B cell (primary cell): Measurements from ENCODE around the gene AZU1. TPM values are rescaled to one million over a fixed set of nuclear protein-coding genes. Genes with fewer than 3 reads are reported as not detected.

ENCODE experiments used
- ATAC-seq: fragments of 200-7000 bp; cut with Tn5 transposase; one replicate; pipeline ENCODE4 v1.10.0; 2021; ENCODE audit warnings: low read depth, mild to moderate bottlenecking, moderate number of reproducible peaks, moderate library complexity
- CTCF ChIA-PET: fragments of 350-600 bp; sonication (Branson Sonifier 250); formaldehyde crosslinking; loops from one replicate; lab custom pipeline; 2021; ENCODE audit warnings: antibody characterized with exemption, inconsistent platforms; lab: Charles Lee
- POLR2A ChIA-PET: fragments of 350-600 bp; sonication (Branson Sonifier 250); formaldehyde crosslinking; loops from one replicate; lab custom pipeline; 2021; ENCODE audit warnings: antibody characterized with exemption; lab: Charles Lee
- DNase-seq: peaks from one replicate; pipeline ENCODE4 v3.0.0; 2013
- H2AFZ ChIP-seq: 2 replicates; pipeline ENCODE4 v1.6.1; 2012; ENCODE audit warnings: mild to moderate bottlenecking, low read depth, low read length; ENCODE audit not compliant: insufficient read depth, poor library complexity, severe bottlenecking
- H3K27ac ChIP-seq, 2 donors: 1 replicate in 1 of 2; 2 replicates in 1 of 2; pipeline ENCODE4 v1.5.1; 2012 to 2013; ENCODE audit warnings: low read length in 2 of 2, mild to moderate bottlenecking in 2 of 2, moderate library complexity in 1 of 2
- H3K27me3 ChIP-seq, 4 experiments: fragments of 200-600 bp in 1 of 4; sonication (generic) in 1 of 4; replicated peaks in 1 of 4; 1 replicate in 2 of 4; 2 replicates in 2 of 4; pipeline versions ENCODE4 v1.6.1 to v1.7.0; 2013 to 2016; ENCODE audit warnings: low read length in 3 of 4, mild to moderate bottlenecking in 2 of 4, mixed read lengths in 1 of 4, moderate library complexity in 1 of 4; ENCODE audit not compliant: insufficient read depth in 4 of 4, control insufficient read depth in 3 of 4; ENCODE audit errors: control extremely low read depth in 1 of 4
- H3K36me3 ChIP-seq, 2 experiments: replicated peaks in 1 of 2; 1 replicate in 1 of 2; 2 replicates in 1 of 2; pipeline versions ENCODE4 v1.6.1 to v1.7.1; 2013; ENCODE audit warnings: low read length in 1 of 2; ENCODE audit not compliant: insufficient read depth in 2 of 2, control insufficient read depth in 1 of 2; ENCODE audit errors: control extremely low read depth in 1 of 2, extremely low read depth in 1 of 2
- H3K4me1 ChIP-seq, 2 donors: fragments of 200-600 bp in 1 of 2; sonication (generic) in 1 of 2; 1 replicate in 1 of 2; 2 replicates in 1 of 2; pipeline versions ENCODE4 v1.5.1 to v1.6.1; 2013 to 2017; ENCODE audit warnings: low read length in 2 of 2; ENCODE audit not compliant: control insufficient read depth in 2 of 2, insufficient read depth in 2 of 2
- H3K4me2 ChIP-seq: replicated peaks from 2 replicates; pipeline ENCODE3; 2012; ENCODE audit warnings: mild to moderate bottlenecking, low read depth, low read length; ENCODE audit not compliant: poor library complexity, severe bottlenecking
- H3K4me3 ChIP-seq, 5 experiments: fragments of 200-600 bp in 1 of 5; sonication (generic) in 1 of 5; 1 replicate in 3 of 5; 2 replicates in 2 of 5; pipeline versions ENCODE4 v1.5.1 to v1.7.0; 2011 to 2016; ENCODE audit warnings: low read length in 4 of 5, mild to moderate bottlenecking in 4 of 5, low read depth in 2 of 5, control low read depth in 1 of 5, moderate library complexity in 1 of 5; ENCODE audit not compliant: insufficient read depth in 1 of 5; ENCODE audit errors: control extremely low read depth in 1 of 5, extremely low read depth in 1 of 5
- H3K79me2 ChIP-seq: fragments of 200-600 bp; sonication (generic); one replicate; pipeline ENCODE4 v1.6.0; 2016; ENCODE audit warnings: low read length; ENCODE audit not compliant: control insufficient read depth, insufficient read depth
- H3K9ac ChIP-seq: fragments of 200-600 bp; sonication (generic); 2 replicates; pipeline ENCODE4 v1.6.1; 2017; ENCODE audit warnings: mild to moderate bottlenecking, low read length, moderate library complexity
- H3K9me3 ChIP-seq, 3 donors: one replicate each; pipeline versions ENCODE4 v1.6.1 to v1.7.1; 2013; ENCODE audit warnings: low read length in 2 of 3; ENCODE audit not compliant: control insufficient read depth in 2 of 3, insufficient read depth in 1 of 3; ENCODE audit errors: control extremely low read depth in 1 of 3
- H4K20me1 ChIP-seq: 2 replicates; pipeline ENCODE4 v1.6.0; 2012; ENCODE audit warnings: mild to moderate bottlenecking, low read length; ENCODE audit not compliant: insufficient read depth, control insufficient read depth, poor library complexity, severe bottlenecking
- H3K27ac Mint-ChIP-seq: one replicate; pipeline ENCODE4 v1.8.0; 2021; ENCODE audit warnings: mixed read lengths
- H3K27me3 Mint-ChIP-seq: one replicate; pipeline ENCODE4 v1.8.0; 2021; ENCODE audit warnings: mixed read lengths
- H3K4me1 Mint-ChIP-seq: one replicate; pipeline ENCODE4 v1.8.0; 2021; ENCODE audit warnings: mixed read lengths
- H3K4me3 Mint-ChIP-seq: one replicate; pipeline ENCODE4 v1.8.0; 2021; ENCODE audit warnings: mixed read lengths
- H3K9me3 Mint-ChIP-seq: one replicate; pipeline ENCODE4 v1.8.0; 2022; ENCODE audit warnings: mixed read lengths; ENCODE audit not compliant: insufficient read depth
- EZH2 ChIP-seq: IDR thresholded peaks from 2 replicates; pipeline ENCODE4 v1.6.1; 2012; ENCODE audit warnings: borderline replicate concordance, low read depth, mild to moderate bottlenecking, moderate library complexity, low read length; ENCODE audit not compliant: insufficient read depth, poor library complexity, severe bottlenecking
- WGBS: methylation state at CpG from one replicate; pipeline ENCODE4 v1.1.5; 2013; ENCODE audit warnings: missing lambda C conversion rate; ENCODE audit not compliant: insufficient coverage; 5-methylcytosine and 5-hydroxymethylcytosine counted together
- intact Hi-C: fragments of 100-400 bp; cut with micrococcal nuclease; formaldehyde crosslinking; loops from one replicate; pipeline ENCODE4 v1.10.0; 2022
- polyA plus RNA-seq: library from polyadenylated mRNA; depleted of rRNA; stranded (reverse); fragments of >200 nt; gene quantifications from 2 replicates; pipeline ENCODE4 v1.2.3, GENCODE V29; 2012
- total RNA-seq, 2 donors: library from RNA; stranded (reverse); fragments of 120-200 nt in 1 of 2; gene quantifications; 1 replicate in 1 of 2; 2 replicates in 1 of 2; pipeline versions ENCODE4 v1.2.3 to v1.2.4, GENCODE V29; 2013 to 2022
- TF ChIP-seq, protein P1 (sequence below): fragments of 200-600 bp; IDR thresholded peaks from one replicate; pipeline ENCODE4 v1.8.0; 2022; ENCODE audit warnings: antibody characterized with exemption, mild to moderate bottlenecking

Gene AZU1
- total and polyA plus RNA-seq, 2 donors (not counting 1 experiment from before 2014, with no cell fraction given) = 0.13 to 0.44 TPM

DNA sequence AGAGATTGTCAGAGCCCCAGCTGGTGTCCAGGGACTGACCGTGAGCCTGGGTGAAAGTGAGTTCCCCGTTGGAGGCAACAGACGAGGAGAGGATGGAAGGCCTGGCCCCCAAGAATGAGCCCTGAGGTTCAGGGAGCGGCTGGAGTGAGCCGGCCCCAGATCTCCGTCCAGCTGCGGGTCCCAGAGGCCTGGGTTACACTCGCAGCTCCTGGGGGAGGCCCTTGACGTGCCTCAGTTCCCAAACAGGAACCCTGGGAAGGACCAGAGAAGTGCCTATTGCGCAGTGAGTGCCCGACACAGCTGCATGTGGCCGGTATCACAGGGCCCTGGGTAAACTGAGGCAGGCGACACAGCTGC is 23.3 kb downstream of the AZU1 start:
- ATAC-seq (no peak), DNase-seq (no peak)
- no peak for TF ChIP-seq EZH2
- peaks cover 20% of the 10 kb centered on the region for H3K27me3 Mint-ChIP-seq
- peaks cover 0 to 57% (median 13%) of the 10 kb centered on the region in 4 experiments for H3K27me3 ChIP-seq
- peaks cover 0 to 13% (median 0%) of the 10 kb centered on the region in 3 donors for H3K9me3 ChIP-seq
- H3K27ac ChIP-seq = no peak overlapping the region
- no peaks in the 10 kb centered on the region for H4K20me1 ChIP-seq
- H2AFZ ChIP-seq = no peak overlapping the region
- no peaks in the 10 kb centered on the region for H3K36me3 ChIP-seq
- no peak overlapping the region for H3K4me3 ChIP-seq
- H3K27ac Mint-ChIP-seq = no peak overlapping the region
- ChIA-PET CTCF (interaction anchor here (0.5 to 1.6 kb wide), 4 partner anchors 13 to 80 kb away, joined by 3 to 6 read pairs (median 4); no protein-coding TSS in a partner anchor), POLR2A (no interaction called here)
- no peak overlapping the region for H3K9ac ChIP-seq
- H3K9me3 Mint-ChIP-seq = no peaks in the 10 kb centered on the region
- H3K4me2 ChIP-seq = no peak overlapping the region
- H3K4me1 ChIP-seq = no peaks in the 10 kb centered on the region
- no peaks in the 10 kb centered on the region for H3K79me2 ChIP-seq
- intact Hi-C loops = no loop called here
- WGBS = 63% methylated on average over 13 of the region's 13 CpGs
- no peaks in the 10 kb centered on the region for H3K4me1 Mint-ChIP-seq
- H3K4me3 Mint-ChIP-seq = no peak overlapping the region

DNA sequence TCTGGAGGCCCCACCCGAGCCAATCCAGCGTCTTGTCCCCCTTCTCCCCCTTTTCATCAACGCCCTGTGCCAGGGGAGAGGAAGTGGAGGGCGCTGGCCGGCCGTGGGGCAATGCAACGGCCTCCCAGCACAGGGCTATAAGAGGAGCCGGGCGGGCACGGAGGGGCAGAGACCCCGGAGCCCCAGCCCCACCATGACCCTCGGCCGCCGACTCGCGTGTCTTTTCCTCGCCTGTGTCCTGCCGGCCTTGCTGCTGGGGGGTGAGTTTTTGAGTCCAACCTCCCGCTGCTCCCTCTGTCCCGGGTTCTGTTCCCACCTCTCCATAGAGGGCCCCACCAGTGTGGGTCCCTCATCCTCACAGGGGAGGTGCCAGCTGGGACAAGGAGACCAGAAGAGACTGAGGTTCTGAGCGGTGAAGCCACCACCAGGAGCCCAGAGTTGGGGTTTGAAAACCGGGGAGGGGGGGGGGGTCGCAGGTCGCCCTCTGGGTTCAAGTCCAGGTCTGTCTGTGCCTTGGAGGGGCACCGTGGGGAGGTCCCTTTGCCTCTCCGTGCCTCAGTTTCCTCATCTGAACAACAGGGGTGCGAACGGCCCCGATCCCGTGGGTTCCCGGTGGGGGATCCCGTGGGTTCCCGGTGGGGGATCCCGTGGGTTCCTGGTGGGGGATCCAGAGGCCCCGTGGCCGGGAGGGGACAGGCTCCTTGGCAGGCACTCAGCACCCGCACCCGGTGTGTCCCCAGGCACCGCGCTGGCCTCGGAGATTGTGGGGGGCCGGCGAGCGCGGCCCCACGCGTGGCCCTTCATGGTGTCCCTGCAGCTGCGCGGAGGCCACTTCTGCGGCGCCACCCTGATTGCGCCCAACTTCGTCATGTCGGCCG is 24.7 kb downstream of the AZU1 start, which contains the start of gene ELANE:
TSS of gene ELANE (plus strand) at position 168 of the 878 bp plus-strand sequence. CDS start at position 194, 26 bp downstream.
- DNase-seq (no peak), ATAC-seq (no peak)
- Mint-ChIP-seq H3K4me1 (no peaks in the 10 kb centered on the region), H3K9me3 (no peaks in the 10 kb centered on the region), H3K4me3 (no peak within 1 kb of the TSS), H3K27me3 (peaks cover 16% of the 10 kb centered on the region), H3K27ac (no peak within 1 kb of the TSS)
- Histone ChIP-seq H3K9ac (no peak within 1 kb of the TSS), H3K27me3 (peaks cover 0 to 48% (median 13%) of the 10 kb centered on the region in 4 experiments), H3K27ac (no peak within 1 kb of the TSS), H4K20me1 (no peaks in the 10 kb centered on the region), H3K79me2 (no peaks in the 10 kb centered on the region), H3K4me2 (no peak within 1 kb of the TSS), H3K36me3 (no peaks in the 10 kb centered on the region), H2AFZ (no peak within 1 kb of the TSS), H3K4me1 (peaks cover 0 to 2% of the 10 kb centered on the region in 2 donors), H3K4me3 (no peak within 1 kb of the TSS), H3K9me3 (peaks cover 0 to 17% (median 0%) of the 10 kb centered on the region in 3 donors)
- no peak for TF ChIP-seq EZH2
- TF ChIP-seq, protein P1, sequence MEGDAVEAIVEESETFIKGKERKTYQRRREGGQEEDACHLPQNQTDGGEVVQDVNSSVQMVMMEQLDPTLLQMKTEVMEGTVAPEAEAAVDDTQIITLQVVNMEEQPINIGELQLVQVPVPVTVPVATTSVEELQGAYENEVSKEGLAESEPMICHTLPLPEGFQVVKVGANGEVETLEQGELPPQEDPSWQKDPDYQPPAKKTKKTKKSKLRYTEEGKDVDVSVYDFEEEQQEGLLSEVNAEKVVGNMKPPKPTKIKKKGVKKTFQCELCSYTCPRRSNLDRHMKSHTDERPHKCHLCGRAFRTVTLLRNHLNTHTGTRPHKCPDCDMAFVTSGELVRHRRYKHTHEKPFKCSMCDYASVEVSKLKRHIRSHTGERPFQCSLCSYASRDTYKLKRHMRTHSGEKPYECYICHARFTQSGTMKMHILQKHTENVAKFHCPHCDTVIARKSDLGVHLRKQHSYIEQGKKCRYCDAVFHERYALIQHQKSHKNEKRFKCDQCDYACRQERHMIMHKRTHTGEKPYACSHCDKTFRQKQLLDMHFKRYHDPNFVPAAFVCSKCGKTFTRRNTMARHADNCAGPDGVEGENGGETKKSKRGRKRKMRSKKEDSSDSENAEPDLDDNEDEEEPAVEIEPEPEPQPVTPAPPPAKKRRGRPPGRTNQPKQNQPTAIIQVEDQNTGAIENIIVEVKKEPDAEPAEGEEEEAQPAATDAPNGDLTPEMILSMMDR = no peak
- WGBS = 66% methylated on average over 46 of the region's 55 CpGs
- intact Hi-C loops = no loop called here
- ChIA-PET CTCF (no interaction called here), POLR2A (no interaction called here)
